GM18858 (cell line): ENCODE data around the gene C11orf21.

Source experiments
- ATAC-seq: cut with Tn5 transposase; IDR thresholded peaks from one replicate; pipeline ENCODE4 v1.9.1; 2021; ENCODE audit not compliant: unreplicated experiment

The C11orf21 gene

DNA sequence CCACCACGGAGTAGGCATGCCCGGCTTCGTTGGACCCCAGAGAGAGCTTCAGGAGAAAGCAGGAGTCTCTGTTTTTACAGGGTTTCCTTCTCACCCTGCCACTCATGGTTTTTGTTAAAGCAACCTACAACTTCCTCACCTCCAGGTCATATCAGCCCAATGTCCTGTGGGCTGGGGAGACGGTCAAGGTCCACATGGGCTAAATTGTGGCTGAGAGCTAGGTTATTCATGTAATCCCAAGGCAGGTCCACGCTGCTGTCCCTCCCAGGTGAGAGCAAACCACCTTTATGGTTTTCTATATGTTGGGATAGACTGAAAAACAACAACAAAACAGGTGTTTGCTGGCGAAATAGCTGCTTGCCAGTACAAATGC, 19.6 kb upstream of the C11orf21 start:
- ATAC-seq: no peak

DNA sequence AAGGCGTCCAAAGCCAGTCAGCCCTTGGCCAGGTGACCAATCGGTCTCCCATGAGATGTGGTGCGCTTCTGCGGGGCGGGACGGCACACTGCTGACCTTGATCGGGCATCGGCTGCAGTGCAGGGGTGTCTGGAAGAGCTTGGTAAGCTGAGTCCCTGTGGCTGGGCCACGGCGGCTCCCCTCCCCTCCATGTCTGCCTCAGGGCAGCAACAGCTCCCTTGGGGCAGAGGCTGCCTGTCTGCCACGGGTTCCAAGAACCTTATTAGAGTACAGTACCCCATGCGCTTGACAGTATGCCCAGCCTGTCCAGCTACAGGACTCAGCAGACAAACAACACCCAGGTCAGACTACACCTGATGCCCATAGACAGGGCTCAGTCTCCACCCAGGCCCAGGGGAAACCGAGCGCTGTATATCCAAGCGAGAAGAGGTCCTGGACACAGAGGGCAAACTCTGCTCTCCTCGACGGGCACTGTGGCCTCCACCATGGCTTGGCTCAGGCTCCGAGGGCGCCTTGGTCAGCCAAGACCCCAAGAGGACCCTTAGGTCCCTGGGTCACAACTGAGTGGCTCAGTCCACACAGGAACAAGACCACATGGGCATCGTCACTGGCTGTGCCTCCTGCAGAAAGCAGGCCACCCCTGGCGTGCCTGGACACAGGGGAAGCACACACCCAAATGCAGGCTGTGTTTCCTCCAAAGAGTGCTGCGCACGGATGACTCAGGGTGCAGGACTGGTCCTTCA, 19.0 kb upstream of the C11orf21 start:
- ATAC-seq: no peak

- no peak for ATAC-seq
Measured at GRCh38 chr11:2319791-2320472, 18.2 kb upstream of the C11orf21 start.

DNA sequence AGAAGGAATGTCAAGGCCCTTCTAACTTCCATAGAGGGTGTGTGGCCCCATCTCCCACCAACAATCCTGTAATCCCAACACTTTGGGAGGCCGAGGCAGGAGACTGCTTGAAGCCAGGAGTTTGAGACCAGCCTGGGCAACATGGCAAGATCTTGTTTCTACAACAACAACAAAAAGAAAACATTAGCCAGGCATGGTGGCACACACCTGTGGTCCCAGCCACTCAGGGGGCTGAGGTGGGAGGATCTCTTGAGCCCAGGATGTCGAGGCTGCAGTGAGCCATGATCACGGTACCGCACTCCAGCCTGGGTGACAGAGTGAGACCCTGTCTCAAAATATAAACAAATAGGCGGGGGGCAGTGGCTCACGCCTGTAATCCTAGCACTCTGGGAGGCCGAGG, 17.0 kb upstream of the C11orf21 start:
- no peak for ATAC-seq

GRCh38 chr11:2318123-2318522, 16.4 kb upstream of the C11orf21 start:
- ATAC-seq: no peak

- no peak for ATAC-seq
Measured at GRCh38 chr11:2317354-2318050, 15.8 kb upstream of the C11orf21 start.

GRCh38 chr11:2316963-2317244, 15.2 kb upstream of the C11orf21 start:
- ATAC-seq: no peak

GRCh38 chr11:2316169-2316962, 14.6 kb upstream of the C11orf21 start:
- ATAC-seq: no peak

DNA sequence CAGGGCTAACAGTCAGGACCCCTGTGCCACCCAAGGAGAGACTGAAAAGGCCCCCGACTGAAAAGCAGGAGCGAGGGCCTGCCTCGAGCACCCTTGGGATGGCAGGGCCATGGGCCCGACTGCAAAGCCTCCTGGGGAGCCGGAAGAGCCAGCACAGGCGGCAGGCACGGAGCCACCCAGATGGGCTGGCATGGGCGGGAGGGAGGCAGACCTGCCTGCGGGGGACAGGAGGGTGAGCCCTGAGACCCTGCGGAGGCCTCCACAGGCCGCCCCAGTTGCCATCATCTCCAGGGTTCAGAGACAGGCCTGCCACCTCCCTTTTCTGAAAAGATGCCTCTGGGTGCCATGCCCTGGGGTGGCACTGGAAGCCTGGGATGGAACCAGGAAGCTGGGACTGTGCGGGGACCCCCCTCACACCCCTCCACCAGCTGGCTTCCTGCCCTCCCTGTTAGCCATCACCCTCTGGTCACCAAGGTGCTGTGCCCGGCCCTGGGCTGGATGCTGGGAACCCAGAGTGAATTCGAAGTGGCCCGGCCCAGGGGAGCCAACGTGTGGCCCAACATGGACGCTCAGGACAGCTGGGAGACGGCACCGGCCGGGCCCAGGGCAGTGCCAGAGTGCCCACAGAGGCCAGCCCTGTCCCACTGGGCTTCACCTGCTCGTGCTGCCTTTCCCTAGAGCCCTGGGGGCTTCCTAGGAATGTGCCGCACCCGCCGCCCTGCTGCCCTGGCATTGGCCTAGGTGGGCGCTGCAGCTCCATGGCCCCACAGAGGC, 13.9 kb upstream of the C11orf21 start:
- no peak for ATAC-seq

DNA sequence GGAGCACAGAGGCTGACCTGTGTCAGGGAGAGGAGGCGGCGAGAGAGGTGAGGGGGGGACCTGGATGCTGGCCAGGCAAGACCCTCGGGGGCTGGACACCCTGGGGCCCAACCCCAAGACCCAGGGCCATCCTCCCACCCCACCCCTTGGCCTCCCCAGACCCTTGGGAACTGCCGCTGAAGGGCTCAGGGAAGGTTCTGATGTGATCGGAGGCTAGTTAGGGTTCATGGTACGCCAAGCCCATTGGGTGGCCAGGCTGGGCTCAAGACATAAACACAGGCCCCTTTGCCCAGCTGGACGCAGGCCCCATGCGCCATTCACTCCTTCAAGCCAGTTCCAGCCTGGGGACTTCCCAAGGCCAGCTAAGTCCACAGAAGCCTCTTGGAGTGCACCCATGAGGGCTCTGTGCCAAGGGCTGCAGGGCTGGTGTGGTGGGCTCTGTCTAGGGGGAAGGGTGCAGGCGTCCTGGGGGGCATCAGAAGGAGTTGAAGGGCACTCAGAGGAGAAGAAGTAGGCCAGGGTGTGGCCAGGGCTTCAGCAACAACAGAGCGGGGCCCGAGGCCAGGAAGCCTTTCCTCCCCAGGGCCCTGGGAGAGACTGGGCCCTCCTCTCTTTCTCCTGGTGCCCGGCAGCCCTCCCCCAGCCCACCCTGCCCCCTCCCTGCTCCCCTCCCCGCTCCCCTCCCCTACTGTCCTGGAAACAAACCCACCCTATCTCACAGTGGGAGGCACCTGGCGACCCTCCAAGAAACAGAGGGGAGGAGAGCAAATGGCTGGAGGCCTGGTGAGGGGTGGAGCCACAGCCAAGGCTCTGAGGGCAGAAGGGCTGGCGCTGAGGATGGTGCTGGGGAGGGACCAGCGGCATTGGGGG, 13.0 kb upstream of the C11orf21 start:
- ATAC-seq: no peak

- no peak for ATAC-seq
Measured at GRCh38 chr11:2314136-2314524, 12.4 kb upstream of the C11orf21 start.

DNA sequence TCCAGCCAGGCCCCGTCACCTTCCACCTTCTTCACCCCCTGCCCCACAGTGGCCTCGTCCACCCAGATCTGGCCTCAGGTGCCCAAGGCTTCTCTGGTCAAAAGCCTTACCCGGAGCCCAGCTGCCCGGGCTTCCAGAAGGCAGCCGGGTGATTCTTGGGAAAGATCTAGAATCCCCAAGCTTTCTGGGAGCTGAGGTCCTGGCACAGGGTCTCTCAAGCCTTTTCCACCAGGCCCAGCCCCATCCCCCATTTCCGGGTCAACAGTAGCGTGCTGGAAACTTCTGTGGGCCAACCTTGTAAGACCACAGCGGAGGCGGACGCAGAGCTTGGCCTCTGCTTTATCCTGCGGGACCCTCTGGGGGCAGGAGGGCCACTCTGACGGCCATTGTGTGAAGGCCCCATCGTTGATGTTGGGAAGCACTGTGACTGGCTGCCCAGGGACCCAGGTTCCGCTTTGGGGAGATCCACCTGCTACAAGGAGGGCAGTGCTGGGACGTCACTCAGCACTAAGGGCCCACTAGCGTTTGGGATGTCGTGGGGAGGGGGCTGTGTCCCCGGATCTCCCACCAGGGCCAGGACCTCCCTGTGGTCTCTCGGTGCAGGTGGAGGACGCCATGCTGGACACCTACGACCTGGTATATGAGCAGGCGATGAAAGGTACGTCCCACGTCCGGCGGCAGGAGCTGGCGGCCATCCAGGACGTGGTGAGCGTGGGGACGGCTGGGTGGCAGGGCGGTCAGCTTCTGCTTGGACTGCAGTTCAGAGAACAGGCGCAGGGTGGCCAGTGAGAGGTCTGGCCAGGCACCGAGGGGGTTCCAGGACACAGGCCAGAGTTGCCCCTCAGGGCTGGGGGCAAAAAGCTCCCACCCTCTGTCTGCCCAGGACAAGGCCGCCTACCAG, 11.6 kb upstream of the C11orf21 start:
- ATAC-seq: no peak

DNA sequence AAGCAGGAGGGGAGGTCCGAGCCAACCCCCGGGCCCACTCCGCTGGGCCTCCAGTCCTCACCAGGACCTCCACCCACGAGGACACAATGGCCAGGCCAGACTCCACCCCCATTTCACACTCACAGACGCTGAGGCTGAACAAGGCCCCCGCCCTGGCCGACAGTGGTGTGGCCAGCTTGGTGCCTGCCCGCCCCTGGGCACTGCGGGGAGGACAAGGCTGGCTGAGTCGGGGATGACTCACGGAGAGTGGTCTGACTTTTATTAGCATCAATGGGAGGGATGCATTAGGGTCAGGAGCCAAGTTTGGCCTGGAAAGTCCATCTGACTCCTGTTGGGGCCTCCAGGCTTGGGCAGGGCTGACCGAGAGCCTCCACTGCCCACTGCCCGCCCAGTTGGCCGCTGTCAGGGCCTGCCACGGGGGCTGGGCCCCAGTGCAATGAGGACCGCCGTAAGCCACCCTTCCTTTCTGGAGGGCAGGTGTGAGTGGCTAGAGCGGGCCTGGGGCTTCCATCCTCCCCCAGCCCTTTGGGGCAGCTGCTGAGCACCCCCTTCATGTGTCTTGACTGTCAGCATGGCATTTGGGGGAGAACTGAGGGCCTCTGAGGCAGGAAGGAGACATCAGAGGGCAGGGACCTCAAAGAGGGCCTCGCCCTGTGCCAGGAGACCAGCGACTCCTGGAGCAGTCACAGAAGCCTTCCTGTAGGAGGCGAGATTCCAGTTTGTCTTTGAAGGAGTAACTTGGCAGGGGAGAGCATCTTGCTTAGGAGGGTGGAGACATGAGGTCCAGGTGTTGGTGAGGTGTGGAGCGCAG, 10.7 kb upstream of the C11orf21 start:
- ATAC-seq: no peak

DNA sequence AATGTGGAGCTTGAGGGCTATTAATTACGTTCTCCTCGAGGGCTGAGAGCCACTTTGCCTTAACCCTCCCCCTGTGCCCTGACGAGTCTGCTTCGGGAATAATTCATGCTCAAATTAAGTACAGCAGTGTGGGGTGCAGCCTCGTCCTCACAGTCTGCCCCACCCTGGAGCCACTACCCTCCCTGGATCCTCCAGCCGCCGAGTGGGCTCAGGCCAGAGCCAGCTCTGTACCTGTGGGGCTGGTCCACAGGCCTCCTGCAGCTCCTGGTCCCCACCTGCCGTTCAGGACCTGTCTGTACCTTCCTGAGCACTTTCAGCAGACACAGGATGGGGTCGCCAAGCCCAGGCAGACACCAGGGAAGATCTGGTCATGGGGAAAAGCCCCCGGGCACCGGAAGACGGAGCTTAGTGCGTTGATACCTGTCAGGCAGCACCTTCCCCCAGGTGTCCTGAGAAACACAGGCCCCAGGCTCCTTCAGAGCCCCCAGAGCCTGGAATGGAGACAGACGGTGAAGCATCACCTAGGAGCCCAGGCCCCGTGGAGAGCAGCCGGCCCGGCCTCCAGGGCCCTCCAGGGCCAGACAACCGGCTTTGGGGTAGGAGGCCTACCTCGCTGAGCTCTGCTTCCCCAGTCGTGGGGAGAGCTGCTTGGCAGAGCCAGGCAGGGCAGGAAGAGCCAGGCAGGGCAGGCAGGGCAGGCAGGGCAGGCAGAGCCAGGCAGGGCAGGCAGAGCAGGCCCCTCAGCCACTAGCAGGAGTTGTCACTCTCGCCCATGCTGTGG, 9.8 kb upstream of the C11orf21 start:
- ATAC-seq: no peak

GRCh38 chr11:2310786-2311352, 9.2 kb upstream of the C11orf21 start:
- no peak for ATAC-seq

- no peak for ATAC-seq
Measured at GRCh38 chr11:2310073-2310785, 8.5 kb upstream of the C11orf21 start.
